ENCODE data around the gene EFNA5.

EFNA5 gene

GRCh38 chr5:107477492-107477891 lies 193.2 kb downstream of the EFNA5 start:
- no peak for TF ChIP-seq CTCF (IDR thresholded peaks at IDR 0.05; ENCODE audit: low read depth, low read length, missing control alignments)

GRCh38 chr5:107476783-107477182 lies 194.0 kb downstream of the EFNA5 start:
- H3K4me3 ChIP-seq (ENCODE audit: low read depth, low read length), result no peak overlapping the region
- TF ChIP-seq CTCF (IDR thresholded peaks at IDR 0.05; ENCODE audit: low read depth, low read length, missing control alignments), result no peak
- peak; percentile 74 for DNase-seq (ENCODE audit: low read depth)

More at GRCh38 chr5:107477492-107477891, 193.2 kb downstream of the EFNA5 start:
- no peak for DNase-seq (ENCODE audit: low read depth)
- H3K4me3 ChIP-seq (ENCODE audit: low read depth, low read length), result no peak overlapping the region

GRCh38 chr5:107474716-107475489 lies 195.8 kb downstream of the EFNA5 start:
- no peak overlapping the region for H3K4me3 ChIP-seq (ENCODE audit: low read depth, low read length)
- DNase-seq (ENCODE audit: low read depth), result no peak
- no peak for TF ChIP-seq CTCF (IDR thresholded peaks at IDR 0.05; ENCODE audit: low read depth, low read length, missing control alignments)

GRCh38 chr5:107474361-107474715 lies 196.4 kb downstream of the EFNA5 start:
- DNase-seq (ENCODE audit: low read depth), result no peak
- H3K4me3 ChIP-seq (ENCODE audit: low read depth, low read length), result no peak overlapping the region
- no peak for TF ChIP-seq CTCF (IDR thresholded peaks at IDR 0.05; ENCODE audit: low read depth, low read length, missing control alignments)

GRCh38 chr5:107472620-107473064 lies 198.1 kb downstream of the EFNA5 start:
- no peak overlapping the region for H3K4me3 ChIP-seq (ENCODE audit: low read depth, low read length)
- TF ChIP-seq CTCF (IDR thresholded peaks at IDR 0.05; ENCODE audit: low read depth, low read length, missing control alignments), result no peak
- DNase-seq (ENCODE audit: low read depth), result no peak

GRCh38 chr5:107470295-107470582 lies 200.5 kb downstream of the EFNA5 start:
- TF ChIP-seq CTCF (IDR thresholded peaks at IDR 0.05; ENCODE audit: low read depth, low read length, missing control alignments), result no peak

More at GRCh38 chr5:107470295-107470582, 200.5 kb downstream of the EFNA5 start:
- no peak overlapping the region for H3K4me3 ChIP-seq (ENCODE audit: low read depth, low read length)
- DNase-seq (ENCODE audit: low read depth), result no peak

Data from GM12864 (cell line).